ENCODE data around the gene MND1. TPM values are rescaled to one million over a fixed set of nuclear protein-coding genes. Genes with fewer than 3 reads are reported as not detected.

Gene MND1
- total RNA-seq, 1 experiment from 2014 or later = 47.1 TPM

GRCh38 chr4:153394945-153395344 is 50.5 kb downstream of the MND1 start:
- peaks cover 9% of the 10 kb centered on the region; the same call in 1 of the 2 replicates for H3K79me2 ChIP-seq (ENCODE audit: low read length)
- no peaks in the 10 kb centered on the region for H3K9me2 ChIP-seq (replicated peaks; ENCODE audit: insufficient read depth, low read length)
- no peak for DNase-seq
- H2AFZ ChIP-seq (ENCODE audit: low read length) = no peak overlapping the region
- no peaks in the 10 kb centered on the region for H3K9me3 ChIP-seq (ENCODE audit: low read length)
- H3K4me1 ChIP-seq (ENCODE audit: low read length) = no peaks in the 10 kb centered on the region
- 0 out of 2 replicates have a peak, but pooled peaks cover 4% of the 10 kb centered on the region for H3K36me3 ChIP-seq (ENCODE audit: insufficient read depth, low read length)
- no peak overlapping the region for H3K9ac ChIP-seq (ENCODE audit: low read length)
- H3K27me3 ChIP-seq (ENCODE audit: low read length) = no peaks in the 10 kb centered on the region
- no peak overlapping the region for H3K27ac ChIP-seq (ENCODE audit: low read length)
- H3K4me2 ChIP-seq (ENCODE audit: low read depth, low read length, poor library complexity, severe bottlenecking) = no peak overlapping the region
- no peaks in the 10 kb centered on the region for H4K20me1 ChIP-seq (ENCODE audit: insufficient read depth, low read depth, low read length)
- no peak overlapping the region for H3K4me3 ChIP-seq (ENCODE audit: low read length)

- H3K4me3 ChIP-seq (ENCODE audit: low read length) = no peak overlapping the region
- H2AFZ ChIP-seq (ENCODE audit: low read length) = no peak overlapping the region
- H3K4me2 ChIP-seq (ENCODE audit: low read depth, low read length, poor library complexity, severe bottlenecking) = no peak overlapping the region
- no peaks in the 10 kb centered on the region for H3K9me2 ChIP-seq (replicated peaks; ENCODE audit: insufficient read depth, low read length)
- no peak for DNase-seq
- no peak overlapping the region for H3K9ac ChIP-seq (ENCODE audit: low read length)
- peaks cover 8% of the 10 kb centered on the region for H3K4me1 ChIP-seq (ENCODE audit: low read length)
- H3K79me2 ChIP-seq (ENCODE audit: low read length) = peaks cover 4% of the 10 kb centered on the region; the same call in 1 of the 2 replicates
- H3K36me3 ChIP-seq (ENCODE audit: insufficient read depth, low read length) = peaks cover 19% of the 10 kb centered on the region
- H3K9me3 ChIP-seq (ENCODE audit: low read length) = no peaks in the 10 kb centered on the region
- no peaks in the 10 kb centered on the region for H3K27me3 ChIP-seq (ENCODE audit: low read length)
- H4K20me1 ChIP-seq (ENCODE audit: insufficient read depth, low read depth, low read length) = no peaks in the 10 kb centered on the region
- no peak overlapping the region for H3K27ac ChIP-seq (ENCODE audit: low read length)
Measured at GRCh38 chr4:153398713-153399112, 54.2 kb downstream of the MND1 start.

- no peaks in the 10 kb centered on the region for H3K27me3 ChIP-seq (ENCODE audit: low read length)
- no peak overlapping the region for H2AFZ ChIP-seq (ENCODE audit: low read length)
- peaks cover 8% of the 10 kb centered on the region for H3K4me1 ChIP-seq (ENCODE audit: low read length)
- H3K9me2 ChIP-seq (replicated peaks; ENCODE audit: insufficient read depth, low read length) = no peaks in the 10 kb centered on the region
- peaks cover 4% of the 10 kb centered on the region; the same call in 1 of the 2 replicates for H3K79me2 ChIP-seq (ENCODE audit: low read length)
- H3K9ac ChIP-seq (ENCODE audit: low read length) = no peak overlapping the region
- no peak overlapping the region for H3K27ac ChIP-seq (ENCODE audit: low read length)
- no peak overlapping the region for H3K4me2 ChIP-seq (ENCODE audit: low read depth, low read length, poor library complexity, severe bottlenecking)
- H3K9me3 ChIP-seq (ENCODE audit: low read length) = no peaks in the 10 kb centered on the region
- no peaks in the 10 kb centered on the region for H4K20me1 ChIP-seq (ENCODE audit: insufficient read depth, low read depth, low read length)
- DNase-seq = no peak
- peaks cover 19% of the 10 kb centered on the region for H3K36me3 ChIP-seq (ENCODE audit: insufficient read depth, low read length)
- H3K4me3 ChIP-seq (ENCODE audit: low read length) = no peak overlapping the region
Measured at GRCh38 chr4:153399358-153399757, 54.9 kb downstream of the MND1 start.

- H3K9me3 ChIP-seq (ENCODE audit: low read length) = no peaks in the 10 kb centered on the region
- H3K27ac ChIP-seq (ENCODE audit: low read length) = no peak overlapping the region
- no peak overlapping the region for H3K4me2 ChIP-seq (ENCODE audit: low read depth, low read length, poor library complexity, severe bottlenecking)
Measured at GRCh38 chr4:153401501-153401900, 57.0 kb downstream of the MND1 start.

GRCh38 chr4:153402366-153402765 is 57.9 kb downstream of the MND1 start:
- H3K79me2 ChIP-seq (ENCODE audit: low read length) = no peaks in the 10 kb centered on the region
- H3K36me3 ChIP-seq (ENCODE audit: insufficient read depth, low read length) = peaks cover 25% of the 10 kb centered on the region
- no peak for DNase-seq
- H3K4me2 ChIP-seq (ENCODE audit: low read depth, low read length, poor library complexity, severe bottlenecking) = no peak overlapping the region
- H3K27ac ChIP-seq (ENCODE audit: low read length) = no peak overlapping the region
- H2AFZ ChIP-seq (ENCODE audit: low read length) = no peak overlapping the region
- no peaks in the 10 kb centered on the region for H3K9me3 ChIP-seq (ENCODE audit: low read length)
- no peaks in the 10 kb centered on the region for H3K9me2 ChIP-seq (replicated peaks; ENCODE audit: insufficient read depth, low read length)
- H3K4me1 ChIP-seq (ENCODE audit: low read length) = peaks cover 8% of the 10 kb centered on the region
- no peaks in the 10 kb centered on the region for H3K27me3 ChIP-seq (ENCODE audit: low read length)
- H3K9ac ChIP-seq (ENCODE audit: low read length) = no peak overlapping the region
- H3K4me3 ChIP-seq (ENCODE audit: low read length) = no peak overlapping the region
- H4K20me1 ChIP-seq (ENCODE audit: insufficient read depth, low read depth, low read length) = no peaks in the 10 kb centered on the region

More at GRCh38 chr4:153401501-153401900, 57.0 kb downstream of the MND1 start:
- no peak for DNase-seq
- H3K9ac ChIP-seq (ENCODE audit: low read length) = no peak overlapping the region
- no peaks in the 10 kb centered on the region for H3K9me2 ChIP-seq (replicated peaks; ENCODE audit: insufficient read depth, low read length)
- no peaks in the 10 kb centered on the region for H3K27me3 ChIP-seq (ENCODE audit: low read length)
- H3K4me1 ChIP-seq (ENCODE audit: low read length) = peaks cover 8% of the 10 kb centered on the region
- H3K4me3 ChIP-seq (ENCODE audit: low read length) = no peak overlapping the region
- H3K36me3 ChIP-seq (ENCODE audit: insufficient read depth, low read length) = peaks cover 23% of the 10 kb centered on the region
- H4K20me1 ChIP-seq (ENCODE audit: insufficient read depth, low read depth, low read length) = no peaks in the 10 kb centered on the region
- H2AFZ ChIP-seq (ENCODE audit: low read length) = no peak overlapping the region
- H3K79me2 ChIP-seq (ENCODE audit: low read length) = no peaks in the 10 kb centered on the region

- Histone ChIP-seq H3K79me2 (ENCODE audit: low read length) (no peaks in the 10 kb centered on the region), H3K27ac (ENCODE audit: low read length) (no peak overlapping the region), H4K20me1 (ENCODE audit: insufficient read depth, low read depth, low read length) (no peaks in the 10 kb centered on the region), H2AFZ (ENCODE audit: low read length) (no peak overlapping the region), H3K9ac (ENCODE audit: low read length) (no peak overlapping the region), H3K4me2 (ENCODE audit: low read depth, low read length, poor library complexity, severe bottlenecking) (no peak overlapping the region), H3K4me1 (ENCODE audit: low read length) (peaks cover 8% of the 10 kb centered on the region), H3K27me3 (ENCODE audit: low read length) (no peaks in the 10 kb centered on the region), H3K4me3 (ENCODE audit: low read length) (no peak overlapping the region), H3K9me3 (ENCODE audit: low read length) (no peaks in the 10 kb centered on the region), H3K36me3 (ENCODE audit: insufficient read depth, low read length) (peaks cover 25% of the 10 kb centered on the region), H3K9me2 (replicated peaks; ENCODE audit: insufficient read depth, low read length) (no peaks in the 10 kb centered on the region)
- no peak for DNase-seq
Measured at GRCh38 chr4:153403726-153404125, 59.2 kb downstream of the MND1 start.

GRCh38 chr4:153407906-153408305 is 63.4 kb downstream of the MND1 start:
- no peaks in the 10 kb centered on the region for H3K27me3 ChIP-seq (ENCODE audit: low read length)
- no peak overlapping the region for H2AFZ ChIP-seq (ENCODE audit: low read length)
- H3K4me2 ChIP-seq (ENCODE audit: low read depth, low read length, poor library complexity, severe bottlenecking) = no peak overlapping the region
- no peaks in the 10 kb centered on the region for H4K20me1 ChIP-seq (ENCODE audit: insufficient read depth, low read depth, low read length)
- no peaks in the 10 kb centered on the region for H3K79me2 ChIP-seq (ENCODE audit: low read length)
- no peaks in the 10 kb centered on the region for H3K9me3 ChIP-seq (ENCODE audit: low read length)
- H3K4me3 ChIP-seq (ENCODE audit: low read length) = no peak overlapping the region
- H3K9ac ChIP-seq (ENCODE audit: low read length) = no peak overlapping the region
- no peaks in the 10 kb centered on the region for H3K4me1 ChIP-seq (ENCODE audit: low read length)
- no peaks in the 10 kb centered on the region for H3K9me2 ChIP-seq (replicated peaks; ENCODE audit: insufficient read depth, low read length)
- H3K27ac ChIP-seq (ENCODE audit: low read length) = no peak overlapping the region
- DNase-seq = no peak
- peaks cover 14% of the 10 kb centered on the region for H3K36me3 ChIP-seq (ENCODE audit: insufficient read depth, low read length)

GRCh38 chr4:153408932-153409331 is 64.4 kb downstream of the MND1 start:
- Histone ChIP-seq H3K9me2 (replicated peaks; ENCODE audit: insufficient read depth, low read length) (no peaks in the 10 kb centered on the region), H3K27ac (ENCODE audit: low read length) (no peak overlapping the region), H3K4me1 (ENCODE audit: low read length) (no peaks in the 10 kb centered on the region), H3K4me2 (ENCODE audit: low read depth, low read length, poor library complexity, severe bottlenecking) (no peak overlapping the region), H3K9me3 (ENCODE audit: low read length) (no peaks in the 10 kb centered on the region), H4K20me1 (ENCODE audit: insufficient read depth, low read depth, low read length) (no peaks in the 10 kb centered on the region), H3K9ac (ENCODE audit: low read length) (no peak overlapping the region), H3K36me3 (ENCODE audit: insufficient read depth, low read length) (peaks cover 14% of the 10 kb centered on the region; the same call in 1 of the 2 replicates), H2AFZ (ENCODE audit: low read length) (no peak overlapping the region), H3K79me2 (ENCODE audit: low read length) (no peaks in the 10 kb centered on the region), H3K4me3 (ENCODE audit: low read length) (no peak overlapping the region), H3K27me3 (ENCODE audit: low read length) (no peaks in the 10 kb centered on the region)
- DNase-seq = no peak

GRCh38 chr4:153409412-153409811 is 64.9 kb downstream of the MND1 start:
- Histone ChIP-seq H3K4me3 (ENCODE audit: low read length) (no peak overlapping the region), H3K36me3 (ENCODE audit: insufficient read depth, low read length) (peaks cover 14% of the 10 kb centered on the region; the same call in 1 of the 2 replicates), H3K9me2 (replicated peaks; ENCODE audit: insufficient read depth, low read length) (no peaks in the 10 kb centered on the region), H3K9ac (ENCODE audit: low read length) (no peak overlapping the region), H3K4me1 (ENCODE audit: low read length) (no peaks in the 10 kb centered on the region), H3K27ac (ENCODE audit: low read length) (no peak overlapping the region), H2AFZ (ENCODE audit: low read length) (no peak overlapping the region), H4K20me1 (ENCODE audit: insufficient read depth, low read depth, low read length) (no peaks in the 10 kb centered on the region), H3K4me2 (ENCODE audit: low read depth, low read length, poor library complexity, severe bottlenecking) (no peak overlapping the region), H3K9me3 (ENCODE audit: low read length) (no peaks in the 10 kb centered on the region), H3K27me3 (ENCODE audit: low read length) (no peaks in the 10 kb centered on the region), H3K79me2 (ENCODE audit: low read length) (no peaks in the 10 kb centered on the region)
- no peak for DNase-seq
